ENCODE data around the gene TDRD6. TPM values are rescaled to one million over a fixed set of nuclear protein-coding genes. Genes with fewer than 3 reads are reported as not detected.

The TDRD6 gene
- total RNA-seq, 3 donors from 2014 or later: 0.66 to 2.5 (median 1.1) TPM

GRCh38 chr6:46730921-46731461, 43.3 kb downstream of the TDRD6 start:
- Histone ChIP-seq H3K9me3 (no peaks in the 10 kb centered on the region), H3K27me3 (no peaks in the 10 kb centered on the region), H3K4me1 (no peaks in the 10 kb centered on the region), H3K27ac (no peak overlapping the region), H3K36me3 (no peaks in the 10 kb centered on the region), H3K4me3 (no peak overlapping the region)
- no peak for DNase-seq (ENCODE audit: low spot score in 2 of 2)
- TF ChIP-seq POLR2A (IDR thresholded peaks at IDR 0.05) (no peak), POLR2AphosphoS5 (IDR thresholded peaks at IDR 0.05) (no peak)
- TF ChIP-seq, protein P1, sequence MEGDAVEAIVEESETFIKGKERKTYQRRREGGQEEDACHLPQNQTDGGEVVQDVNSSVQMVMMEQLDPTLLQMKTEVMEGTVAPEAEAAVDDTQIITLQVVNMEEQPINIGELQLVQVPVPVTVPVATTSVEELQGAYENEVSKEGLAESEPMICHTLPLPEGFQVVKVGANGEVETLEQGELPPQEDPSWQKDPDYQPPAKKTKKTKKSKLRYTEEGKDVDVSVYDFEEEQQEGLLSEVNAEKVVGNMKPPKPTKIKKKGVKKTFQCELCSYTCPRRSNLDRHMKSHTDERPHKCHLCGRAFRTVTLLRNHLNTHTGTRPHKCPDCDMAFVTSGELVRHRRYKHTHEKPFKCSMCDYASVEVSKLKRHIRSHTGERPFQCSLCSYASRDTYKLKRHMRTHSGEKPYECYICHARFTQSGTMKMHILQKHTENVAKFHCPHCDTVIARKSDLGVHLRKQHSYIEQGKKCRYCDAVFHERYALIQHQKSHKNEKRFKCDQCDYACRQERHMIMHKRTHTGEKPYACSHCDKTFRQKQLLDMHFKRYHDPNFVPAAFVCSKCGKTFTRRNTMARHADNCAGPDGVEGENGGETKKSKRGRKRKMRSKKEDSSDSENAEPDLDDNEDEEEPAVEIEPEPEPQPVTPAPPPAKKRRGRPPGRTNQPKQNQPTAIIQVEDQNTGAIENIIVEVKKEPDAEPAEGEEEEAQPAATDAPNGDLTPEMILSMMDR (IDR thresholded peaks at IDR 0.05): no peak
- intact Hi-C loops (cut with DNase I; ENCODE audit: low total_unique reads): no loop called here

- DNase-seq (ENCODE audit: low spot score in 2 of 2): no peak
- Histone ChIP-seq H3K27me3 (no peaks in the 10 kb centered on the region), H3K36me3 (no peaks in the 10 kb centered on the region), H3K4me3 (no peak overlapping the region), H3K4me1 (no peaks in the 10 kb centered on the region), H3K27ac (peak overlapping the region; percentile 64 to 68), H3K9me3 (no peaks in the 10 kb centered on the region)
- TF ChIP-seq, protein P1 (IDR thresholded peaks at IDR 0.05): no peak
- TF ChIP-seq POLR2AphosphoS5 (IDR thresholded peaks at IDR 0.05) (no peak), POLR2A (IDR thresholded peaks at IDR 0.05) (no peak)
- intact Hi-C loops (cut with DNase I; ENCODE audit: low total_unique reads): no loop called here
These were observed 45.7 kb downstream of the TDRD6 start for GRCh38 chr6:46733341-46733801.

GRCh38 chr6:46734867-46735719, 47.4 kb downstream of the TDRD6 start, which contains the start of gene PLA2G7:
TSS of gene PLA2G7 (minus strand) at chr6:46735375. CDS start at chr6:46722891, 12,484 bp downstream.
- Histone ChIP-seq H3K27me3 (no peaks in the 10 kb centered on the region), H3K36me3 (no peaks in the 10 kb centered on the region), H3K4me3 (peak within 1 kb of the TSS; percentile 56 to 80 (median 67)), H3K27ac (peak within 1 kb of the TSS; percentile 64 to 68), H3K4me1 (no peaks in the 10 kb centered on the region), H3K9me3 (no peaks in the 10 kb centered on the region)
- intact Hi-C loops (cut with DNase I; ENCODE audit: low total_unique reads): no loop called here
- DNase-seq (ENCODE audit: low spot score in 2 of 2): peak in 1 of 2 donors; percentile 18
- TF ChIP-seq, protein P1 (IDR thresholded peaks at IDR 0.05): no peak
- no peak for TF ChIP-seq POLR2AphosphoS5 (IDR thresholded peaks at IDR 0.05)
- no peak for TF ChIP-seq POLR2A (IDR thresholded peaks at IDR 0.05)

GRCh38 chr6:46735720-46736031, 48.0 kb downstream of the TDRD6 start:
- DNase-seq (ENCODE audit: low spot score in 2 of 2): no peak
- intact Hi-C loops (cut with DNase I; ENCODE audit: low total_unique reads): no loop called here
- TF ChIP-seq POLR2AphosphoS5 (IDR thresholded peaks at IDR 0.05): no peak
- TF ChIP-seq POLR2A (IDR thresholded peaks at IDR 0.05): no peak
- TF ChIP-seq, protein P1 (IDR thresholded peaks at IDR 0.05): no peak

GRCh38 chr6:46736906-46737305, 49.2 kb downstream of the TDRD6 start:
- TF ChIP-seq, protein P1 (IDR thresholded peaks at IDR 0.05): no peak
- no peak for TF ChIP-seq POLR2A (IDR thresholded peaks at IDR 0.05)
- no peak for TF ChIP-seq POLR2AphosphoS5 (IDR thresholded peaks at IDR 0.05)
- no peak for DNase-seq (ENCODE audit: low spot score in 2 of 2)
- intact Hi-C loops (cut with DNase I; ENCODE audit: low total_unique reads): no loop called here
- no peaks in the 10 kb centered on the region for H3K9me3 ChIP-seq
- H3K4me1 ChIP-seq: no peaks in the 10 kb centered on the region
- no peak overlapping the region for H3K4me3 ChIP-seq
- no peaks in the 10 kb centered on the region for H3K36me3 ChIP-seq
- H3K27ac ChIP-seq: no peak overlapping the region
- H3K27me3 ChIP-seq: no peaks in the 10 kb centered on the region

More at GRCh38 chr6:46735720-46736031, 48.0 kb downstream of the TDRD6 start:
- no peaks in the 10 kb centered on the region for H3K27me3 ChIP-seq
- H3K27ac ChIP-seq: peak overlapping the region; percentile 50 to 68
- H3K4me3 ChIP-seq: peak overlapping the region; percentile 56 to 80 (median 67)
- no peaks in the 10 kb centered on the region for H3K9me3 ChIP-seq
- no peaks in the 10 kb centered on the region for H3K36me3 ChIP-seq
- no peaks in the 10 kb centered on the region for H3K4me1 ChIP-seq

All from breast epithelium (tissue), 4 donors.